ENCODE data around the gene NSL1.
A peak's percentile ranks its signal among the peaks of the same experiment; 100 is the strongest.
"Not testable (repeated sequence)": the region's sequence is repeated elsewhere in the genome, so short reads cannot be mapped to it uniquely, and the experiment has no call there.

The NSL1 gene, protein sequence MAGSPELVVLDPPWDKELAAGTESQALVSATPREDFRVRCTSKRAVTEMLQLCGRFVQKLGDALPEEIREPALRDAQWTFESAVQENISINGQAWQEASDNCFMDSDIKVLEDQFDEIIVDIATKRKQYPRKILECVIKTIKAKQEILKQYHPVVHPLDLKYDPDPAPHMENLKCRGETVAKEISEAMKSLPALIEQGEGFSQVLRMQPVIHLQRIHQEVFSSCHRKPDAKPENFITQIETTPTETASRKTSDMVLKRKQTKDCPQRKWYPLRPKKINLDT

DNA sequence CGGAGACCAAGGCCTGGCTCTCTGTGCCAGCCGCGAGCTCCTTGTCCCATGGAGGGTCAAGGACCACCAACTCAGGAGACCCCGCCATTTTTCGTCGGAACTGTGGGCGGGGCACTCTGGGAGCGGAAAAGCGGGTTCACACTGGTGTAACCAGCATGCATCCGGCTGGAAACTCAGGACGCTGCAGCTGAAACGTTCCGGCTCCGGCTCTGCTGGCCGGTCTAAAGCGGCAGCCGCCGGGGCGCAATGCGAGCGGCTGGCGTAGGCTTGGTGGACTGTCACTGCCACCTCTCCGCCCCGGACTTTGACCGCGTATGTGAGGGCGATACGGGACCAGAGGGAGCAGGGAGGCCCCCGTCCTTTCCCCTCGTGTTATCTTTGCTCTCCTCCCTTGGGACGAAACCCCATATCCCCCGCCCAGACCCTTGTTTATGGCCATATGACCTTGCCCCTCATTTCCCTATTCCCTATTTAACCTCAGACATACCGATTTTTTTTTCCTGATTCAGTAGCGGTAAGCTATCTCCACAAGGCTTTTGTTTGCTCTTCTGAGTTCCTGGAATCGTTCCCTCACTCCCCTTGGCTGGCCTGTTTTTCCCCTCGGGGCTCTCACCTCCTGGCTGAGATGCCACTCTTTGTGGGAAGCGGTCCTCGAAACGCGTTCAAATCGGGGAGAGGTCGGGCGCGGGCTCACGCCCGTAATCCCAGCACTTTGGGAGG is at the start of gene NSL1, which contains the start of gene TATDN3:
Gene NSL1 (minus strand): TSS at position 102 of the 720 bp plus-strand sequence. CDS start 14 bp downstream, at position 88.
Gene TATDN3 (plus strand): TSS at position 219 of the 720 bp plus-strand sequence. CDS start 28 bp downstream, at position 247.
- peak; percentile 70 to 95 for DNase-seq (ENCODE audit: low spot score in 2 of 2)
- in situ Hi-C loops (cut with MboI; ENCODE audit: low sequenced_read_pairs), result no loop called here
- Histone ChIP-seq H3K9me3 (no peaks in the 10 kb centered on the region), H3K27me3 (ENCODE audit: low read depth) (no peaks in the 10 kb centered on the region), H3K4me3 (peak within 1 kb of the TSS; percentile 94), H3K36me3 (replicated peaks) (peaks cover 6% of the 10 kb centered on the region), H3K4me1 (peaks cover 14% of the 10 kb centered on the region; the same call in 1 of the 2 replicates)

DNA sequence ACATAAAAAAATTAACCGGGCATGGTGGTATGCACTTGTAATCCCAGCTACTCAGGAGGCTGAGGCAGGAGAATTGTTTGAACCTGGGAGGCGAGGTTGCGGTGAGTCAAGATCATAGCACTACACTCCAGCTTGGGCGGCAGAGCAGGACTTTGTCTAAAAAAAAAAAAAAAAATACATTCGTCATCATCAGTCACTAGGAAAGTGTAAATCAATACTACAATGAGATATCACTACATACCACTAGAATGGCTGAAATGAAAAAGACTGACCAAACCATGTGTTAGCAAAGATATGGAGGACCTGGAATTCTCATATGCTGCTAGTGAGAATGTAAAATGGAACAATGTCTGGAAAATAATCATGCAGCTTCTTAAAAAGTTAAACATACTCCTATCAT is 46.6 kb upstream of the NSL1 start:
- Histone ChIP-seq H3K36me3 (replicated peaks) (no peaks in the 10 kb centered on the region), H3K4me1 (peaks cover 5% of the 10 kb centered on the region; the same call in 1 of the 2 replicates), H3K4me3 (no peak overlapping the region), H3K9me3 (no peaks in the 10 kb centered on the region), H3K27me3 (ENCODE audit: low read depth) (no peaks in the 10 kb centered on the region)
- in situ Hi-C loops (cut with MboI; ENCODE audit: low sequenced_read_pairs), result no loop called here
- DNase-seq (ENCODE audit: low spot score in 2 of 2), result no peak

DNA sequence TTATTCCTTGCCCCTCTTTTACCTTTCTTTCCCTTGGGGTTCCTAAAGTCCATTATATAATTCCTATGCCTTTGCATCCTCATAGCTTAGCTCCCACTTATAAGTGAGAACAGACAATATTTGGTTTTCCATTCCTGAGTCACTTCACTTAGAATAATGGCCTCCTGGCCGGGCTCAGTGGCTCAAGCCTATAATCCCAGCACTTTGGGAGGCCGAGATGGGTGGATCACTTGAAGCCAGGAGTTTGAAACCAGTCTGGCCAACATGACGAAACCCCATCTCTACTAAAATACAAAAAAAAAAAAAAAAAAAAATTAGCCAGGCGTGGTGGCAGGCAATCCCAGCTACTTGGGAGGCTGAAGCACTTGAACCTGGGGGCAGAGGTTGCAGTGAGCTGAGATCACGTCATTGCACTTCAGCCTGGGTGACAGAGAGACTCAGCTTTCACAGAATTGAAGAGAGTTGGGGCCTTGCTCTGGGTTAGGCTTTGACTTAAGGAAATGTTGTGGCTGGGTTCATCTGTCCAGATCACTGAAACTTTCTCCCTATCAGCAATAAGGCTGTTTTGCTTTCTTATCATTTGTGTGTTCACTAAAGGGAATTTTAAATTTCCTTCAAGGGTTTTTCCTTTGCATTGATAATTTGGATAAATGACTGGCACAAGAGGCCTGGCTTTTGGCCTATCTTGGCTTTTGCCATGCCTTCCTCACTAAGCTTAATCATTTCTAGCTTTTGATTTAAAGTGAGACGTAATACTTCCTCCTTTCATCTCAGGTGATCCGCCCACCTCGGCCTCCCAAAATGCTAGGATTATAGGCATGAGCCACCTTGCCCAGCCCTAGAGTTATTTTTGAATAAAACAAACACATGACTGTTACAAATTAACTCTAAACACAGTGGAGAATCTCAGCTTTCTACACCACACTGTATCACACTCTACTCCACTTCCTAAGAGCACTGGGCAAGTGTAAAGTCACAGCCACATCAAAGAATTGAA is 41.9 kb upstream of the NSL1 start:
- H3K4me3 ChIP-seq; H3K9me3 ChIP-seq; DNase-seq (ENCODE audit: low spot score in 2 of 2); H3K36me3 ChIP-seq (replicated peaks); H3K27me3 ChIP-seq (ENCODE audit: low read depth); H3K4me1 ChIP-seq; in situ Hi-C loops (cut with MboI; ENCODE audit: low sequenced_read_pairs): not testable (repeated sequence)

DNA sequence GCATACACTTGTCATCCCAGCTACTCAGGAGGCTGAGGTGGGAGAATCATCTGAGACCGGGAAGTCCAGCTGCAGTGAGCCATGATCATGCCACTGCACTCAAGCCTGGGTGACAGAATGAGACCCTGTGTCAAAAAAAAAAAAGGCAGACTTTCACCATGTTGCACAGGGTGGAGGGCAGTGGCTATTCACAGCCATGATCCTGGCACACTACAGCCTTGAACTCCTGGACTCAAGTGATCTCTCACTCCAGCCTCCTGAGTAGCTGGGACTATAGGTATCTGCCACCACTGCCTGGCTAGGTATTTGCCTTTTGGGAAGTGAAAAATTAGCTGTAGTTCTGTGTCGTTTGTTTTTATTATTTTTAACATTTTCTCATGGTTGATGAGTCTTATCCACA is 36.8 kb upstream of the NSL1 start:
- no peaks in the 10 kb centered on the region for H3K27me3 ChIP-seq (ENCODE audit: low read depth)
- in situ Hi-C loops (cut with MboI; ENCODE audit: low sequenced_read_pairs), result no loop called here
- no peaks in the 10 kb centered on the region for H3K36me3 ChIP-seq (replicated peaks)
- H3K9me3 ChIP-seq, result no peaks in the 10 kb centered on the region
- H3K4me3 ChIP-seq, result no peak overlapping the region
- DNase-seq (ENCODE audit: low spot score in 2 of 2), result no peak
- H3K4me1 ChIP-seq, result no peaks in the 10 kb centered on the region

DNA sequence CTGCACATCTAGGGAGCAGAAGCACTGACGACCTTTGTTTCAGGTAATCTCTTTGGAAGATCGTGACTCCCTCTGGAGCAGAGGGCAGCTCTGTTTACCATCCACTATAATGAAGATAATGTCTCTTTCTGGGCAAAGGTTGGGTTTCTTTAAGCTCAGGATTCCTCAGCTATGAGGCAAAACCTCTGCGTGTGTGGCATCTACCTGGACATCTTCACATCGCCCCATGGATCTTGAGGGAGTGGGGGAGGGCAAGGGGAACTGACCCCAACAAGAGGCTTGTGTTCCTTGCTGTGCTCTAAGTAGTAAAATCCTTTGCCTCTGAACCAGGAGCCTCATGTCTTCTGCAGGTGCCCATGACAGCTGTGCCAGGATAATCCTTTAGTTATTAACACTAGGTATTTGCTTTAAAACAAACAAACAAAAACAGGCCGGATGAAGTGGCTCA is 36.3 kb upstream of the NSL1 start:
- no peaks in the 10 kb centered on the region for H3K27me3 ChIP-seq (ENCODE audit: low read depth)
- DNase-seq (ENCODE audit: low spot score in 2 of 2), result no peak
- in situ Hi-C loops (cut with MboI; ENCODE audit: low sequenced_read_pairs), result no loop called here

DNA sequence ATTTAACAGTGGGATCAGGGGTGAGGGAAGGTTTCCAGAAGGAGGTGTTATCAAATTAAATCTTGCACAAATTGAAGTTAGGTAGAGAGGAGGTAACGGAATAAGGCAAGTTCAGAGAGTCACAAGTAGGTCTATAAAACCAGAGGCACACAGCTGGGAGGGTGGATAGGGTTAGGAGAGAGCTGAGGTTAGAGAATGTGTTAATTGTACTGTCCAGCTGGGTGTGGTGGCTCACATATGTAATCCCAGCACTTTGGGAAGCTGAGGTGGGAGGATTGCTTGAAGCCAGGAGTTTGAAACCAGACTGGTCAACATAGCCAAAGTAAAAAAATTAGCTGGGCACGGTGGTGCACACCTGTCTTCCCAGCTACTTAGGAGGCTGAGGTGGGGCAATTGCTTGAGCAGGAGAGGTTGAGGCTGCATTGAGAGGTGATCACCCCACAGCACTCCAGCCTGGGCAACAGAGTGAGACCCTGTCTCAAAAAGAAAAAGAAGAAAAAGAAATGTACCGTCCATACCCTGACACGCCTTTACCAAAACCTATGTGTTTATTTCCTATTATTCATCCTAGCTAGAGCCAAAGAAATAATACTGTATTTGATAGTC is 35.7 kb upstream of the NSL1 start:
- H3K36me3 ChIP-seq (replicated peaks), result no peaks in the 10 kb centered on the region
- DNase-seq (ENCODE audit: low spot score in 2 of 2), result no peak
- in situ Hi-C loops (cut with MboI; ENCODE audit: low sequenced_read_pairs), result no loop called here
- no peaks in the 10 kb centered on the region for H3K27me3 ChIP-seq (ENCODE audit: low read depth)
- H3K4me3 ChIP-seq, result no peak overlapping the region
- H3K9me3 ChIP-seq, result no peaks in the 10 kb centered on the region
- H3K4me1 ChIP-seq, result no peaks in the 10 kb centered on the region

More for the DNA sequence above, 36.3 kb upstream of the NSL1 start:
- Histone ChIP-seq H3K4me1 (no peaks in the 10 kb centered on the region), H3K9me3 (no peaks in the 10 kb centered on the region), H3K4me3 (no peak overlapping the region), H3K36me3 (replicated peaks) (no peaks in the 10 kb centered on the region)

DNA sequence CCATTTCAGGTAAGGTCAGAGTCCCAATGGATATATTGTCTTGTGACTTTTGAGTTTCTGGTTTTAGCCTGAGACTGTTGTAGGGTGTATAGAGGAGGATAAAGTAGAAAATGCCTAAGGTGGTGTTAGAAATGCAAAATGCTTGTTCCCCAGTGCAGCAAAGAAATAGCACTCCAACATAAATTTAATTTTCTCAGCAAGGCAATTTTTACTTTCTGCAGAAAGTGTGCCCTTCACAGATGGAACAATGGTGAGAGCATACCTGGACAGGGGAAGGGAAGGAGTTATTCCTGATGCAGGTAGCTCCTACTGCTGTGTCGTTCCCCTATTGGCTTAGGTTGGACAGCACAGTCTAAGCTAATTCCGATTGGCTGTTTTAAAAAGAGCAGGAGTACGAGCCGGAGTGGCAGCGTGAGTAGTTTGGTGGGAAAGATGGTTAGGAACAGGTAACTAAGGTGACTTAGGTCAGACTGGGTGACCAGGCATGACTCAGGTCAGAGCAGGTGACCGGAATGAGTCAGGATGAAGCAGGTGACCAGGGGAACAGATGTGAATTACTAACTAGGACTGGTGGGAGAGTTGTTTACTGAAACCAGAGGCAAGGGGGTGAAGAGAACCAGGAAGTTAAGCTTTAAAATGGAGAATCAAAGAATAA is 34.3 kb upstream of the NSL1 start:
- no peak overlapping the region for H3K4me3 ChIP-seq
- H3K9me3 ChIP-seq, result no peaks in the 10 kb centered on the region
- H3K4me1 ChIP-seq, result no peaks in the 10 kb centered on the region
- no peaks in the 10 kb centered on the region for H3K27me3 ChIP-seq (ENCODE audit: low read depth)
- DNase-seq (ENCODE audit: low spot score in 2 of 2), result no peak
- no peaks in the 10 kb centered on the region for H3K36me3 ChIP-seq (replicated peaks)
- in situ Hi-C loops (cut with MboI; ENCODE audit: low sequenced_read_pairs), result no loop called here

DNA sequence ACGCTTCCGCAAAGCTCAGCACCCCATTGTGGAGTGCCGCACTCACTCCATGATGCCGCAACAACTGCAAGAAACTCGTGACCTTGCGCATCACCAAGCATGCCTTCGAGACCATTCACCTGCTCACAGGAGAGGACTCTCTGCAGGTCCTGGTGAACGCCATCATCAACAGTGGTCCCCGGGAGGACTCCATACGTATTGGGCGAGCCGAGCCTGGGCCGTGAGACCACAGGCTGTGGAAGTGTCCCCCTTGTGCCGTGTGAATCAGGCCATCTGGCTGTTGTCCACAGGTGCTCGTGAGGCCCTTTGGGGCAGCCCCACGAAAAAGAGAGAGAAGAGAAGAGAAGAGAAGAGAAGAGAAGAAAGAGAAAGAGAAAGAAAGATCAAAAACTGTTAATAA is 32.6 kb upstream of the NSL1 start:
- Histone ChIP-seq H3K36me3 (replicated peaks) (no peaks in the 10 kb centered on the region), H3K4me1 (no peaks in the 10 kb centered on the region), H3K4me3 (no peak overlapping the region), H3K27me3 (ENCODE audit: low read depth) (no peaks in the 10 kb centered on the region), H3K9me3 (no peaks in the 10 kb centered on the region)
- in situ Hi-C loops (cut with MboI; ENCODE audit: low sequenced_read_pairs), result no loop called here
- no peak for DNase-seq (ENCODE audit: low spot score in 2 of 2)

DNA sequence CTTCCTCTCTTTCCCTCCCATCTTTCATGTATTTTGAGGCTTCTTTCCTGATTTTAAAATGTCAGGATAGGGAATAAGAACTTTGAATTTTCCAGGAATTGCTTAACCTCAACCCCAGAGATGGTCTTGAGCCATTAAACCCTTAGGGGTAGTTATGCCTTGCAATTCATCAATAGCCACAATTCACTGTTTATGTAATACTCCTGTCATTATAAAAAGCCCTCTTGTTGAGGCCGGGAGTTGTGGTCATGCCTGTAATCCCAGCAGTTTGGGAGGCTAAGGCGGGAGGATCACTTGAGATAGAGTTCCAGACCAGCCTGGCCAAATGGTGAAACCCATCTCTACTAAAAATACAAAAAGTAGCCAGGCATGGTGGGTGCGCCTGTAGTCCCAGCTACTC is 31.4 kb upstream of the NSL1 start:
- no peaks in the 10 kb centered on the region for H3K27me3 ChIP-seq (ENCODE audit: low read depth)
- no peaks in the 10 kb centered on the region for H3K9me3 ChIP-seq
- no peaks in the 10 kb centered on the region for H3K4me1 ChIP-seq
- in situ Hi-C loops (cut with MboI; ENCODE audit: low sequenced_read_pairs), result no loop called here
- no peaks in the 10 kb centered on the region for H3K36me3 ChIP-seq (replicated peaks)
- no peak overlapping the region for H3K4me3 ChIP-seq
- no peak for DNase-seq (ENCODE audit: low spot score in 2 of 2)

DNA sequence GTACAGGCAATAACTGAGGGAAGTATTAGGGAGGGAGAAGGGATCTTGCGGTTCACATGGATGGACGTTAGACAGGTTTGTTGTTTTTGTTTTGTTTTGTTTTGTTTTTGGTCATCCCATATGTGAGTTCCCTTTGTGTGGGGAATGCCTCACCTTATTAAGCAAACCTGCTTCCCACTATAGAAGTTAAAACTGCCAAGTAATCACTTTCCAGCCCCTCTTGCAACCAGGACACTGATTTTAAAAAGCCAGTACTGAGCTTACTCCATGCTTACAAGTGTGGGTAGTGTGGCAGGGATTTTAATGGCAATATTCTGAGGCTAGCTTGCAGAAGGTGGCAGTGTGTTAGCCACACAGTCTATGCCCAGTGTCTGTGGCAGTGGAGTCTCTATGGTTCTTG is 29.4 kb upstream of the NSL1 start:
- Histone ChIP-seq H3K27me3 (ENCODE audit: low read depth) (no peaks in the 10 kb centered on the region), H3K4me3 (no peak overlapping the region), H3K4me1 (peaks cover 6% of the 10 kb centered on the region), H3K36me3 (replicated peaks) (no peaks in the 10 kb centered on the region), H3K9me3 (no peaks in the 10 kb centered on the region)
- DNase-seq (ENCODE audit: low spot score in 2 of 2), result no peak
- in situ Hi-C loops (cut with MboI; ENCODE audit: low sequenced_read_pairs), result no loop called here

DNA sequence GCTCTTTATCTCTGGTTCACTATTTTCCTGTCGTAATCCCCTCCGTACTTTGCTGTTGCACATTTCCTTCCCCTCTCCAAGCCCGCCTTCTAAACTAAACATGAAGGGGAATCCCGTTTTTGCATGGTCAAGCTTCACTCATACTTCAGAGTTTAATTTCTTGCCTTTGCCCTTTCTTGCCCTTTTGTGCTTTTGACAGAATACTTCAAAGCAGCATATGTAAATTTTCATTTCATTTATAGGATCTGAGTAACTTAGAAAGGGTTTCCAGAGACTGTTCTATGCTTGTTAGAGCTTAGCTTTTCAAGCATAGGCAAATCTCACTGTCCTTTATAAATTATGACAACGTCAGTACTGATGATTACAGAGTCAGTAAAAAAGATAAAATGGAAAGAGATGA is 28.1 kb upstream of the NSL1 start:
- Histone ChIP-seq H3K4me1 (peaks cover 6% of the 10 kb centered on the region), H3K4me3 (no peak overlapping the region), H3K9me3 (no peaks in the 10 kb centered on the region), H3K27me3 (ENCODE audit: low read depth) (no peaks in the 10 kb centered on the region), H3K36me3 (replicated peaks) (no peaks in the 10 kb centered on the region)
- DNase-seq (ENCODE audit: low spot score in 2 of 2), result no peak
- in situ Hi-C loops (cut with MboI; ENCODE audit: low sequenced_read_pairs), result no loop called here

DNA sequence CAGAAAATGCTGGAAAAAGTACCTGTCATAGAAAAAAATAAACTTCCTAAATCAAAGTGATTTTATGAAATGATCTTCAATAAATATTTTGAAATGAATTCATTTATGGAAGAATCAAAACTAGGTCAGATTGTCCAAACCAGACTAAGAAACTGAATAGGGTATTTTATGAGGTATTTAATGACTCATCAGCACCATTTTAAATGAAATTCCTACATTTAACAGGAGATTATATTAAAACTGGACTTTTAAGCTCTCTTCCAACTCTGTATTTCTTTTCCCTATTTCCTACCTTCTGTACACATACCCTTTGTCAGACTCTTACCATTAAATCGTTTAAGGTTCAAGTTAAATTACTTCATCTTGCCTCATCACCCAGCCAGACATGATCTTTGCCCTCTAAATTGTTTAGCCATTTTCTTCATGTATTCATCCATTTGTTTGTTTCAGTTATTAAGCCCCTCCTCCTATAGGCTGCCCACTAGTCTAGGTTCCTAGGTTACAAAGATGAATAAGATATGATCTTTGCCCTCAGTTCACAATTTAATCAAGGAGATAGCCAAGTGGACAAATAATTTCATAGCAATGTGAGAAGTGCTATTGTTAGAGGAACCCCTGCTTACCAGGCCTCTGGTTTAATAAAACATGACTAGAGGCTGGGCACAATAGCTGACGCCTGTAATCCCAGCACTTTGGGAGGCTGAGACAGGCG is 25.1 kb upstream of the NSL1 start:
- Histone ChIP-seq H3K27me3 (ENCODE audit: low read depth) (no peaks in the 10 kb centered on the region), H3K4me3 (no peak overlapping the region), H3K36me3 (replicated peaks) (no peaks in the 10 kb centered on the region), H3K9me3 (no peaks in the 10 kb centered on the region), H3K4me1 (peaks cover 6% of the 10 kb centered on the region)
- in situ Hi-C loops (cut with MboI; ENCODE audit: low sequenced_read_pairs), result no loop called here
- DNase-seq (ENCODE audit: low spot score in 2 of 2), result peak in 1 of 2 experiments; percentile 13

All from HAP-1 (cell line).